HEK293 (cell line): ENCODE measurements around the gene NFIC.

ENCODE experiments used
- CTCF ChIA-PET: fragments of 350-600 bp; formaldehyde crosslinking; extraction: SDS; loops from one replicate; lab custom pipeline; 2021; ENCODE audit warnings: antibody characterized with exemption; lab: Yijun Ruan, JAX
- POLR2A ChIA-PET: fragments of 300-600 bp; formaldehyde crosslinking; extraction: SDS; loops from one replicate; lab custom pipeline; 2020; ENCODE audit warnings: antibody characterized with exemption, inconsistent platforms; lab: Yijun Ruan, JAX
- H3K27ac ChIP-seq: fragments of 200-500 bp; sonication (Bioruptor generic); 2 replicates; pipeline ENCODE4 v1.5.1; 2014; ENCODE audit warnings: low read depth, low read length, control low read depth, inconsistent platforms; ENCODE audit errors: extremely low read depth
- H3K36me3 ChIP-seq, 2 experiments: fragments of 200-500 bp in 1 of 2; sonication (Bioruptor generic) in 1 of 2; 1 replicate in 1 of 2; 2 replicates in 1 of 2; pipeline ENCODE4 v1.5.1; 2014 to 2017; ENCODE audit warnings: inconsistent platforms in 2 of 2, low read length in 2 of 2; ENCODE audit not compliant: control insufficient read depth in 2 of 2, insufficient read depth in 1 of 2
- H3K4me1 ChIP-seq: fragments of 200-500 bp; sonication (Bioruptor generic); 2 replicates; pipeline ENCODE4 v1.5.1; 2014; ENCODE audit warnings: mild to moderate bottlenecking, low read length, inconsistent platforms; ENCODE audit not compliant: control insufficient read depth, insufficient read depth
- H3K4me3 ChIP-seq: 2 replicates; pipeline ENCODE4 v1.5.1; 2011; ENCODE audit warnings: low read depth, mild to moderate bottlenecking, control low read depth, low read length, moderate library complexity
- H3K9me3 ChIP-seq: fragments of 200-500 bp; sonication (Bioruptor generic); 2 replicates; pipeline ENCODE4 v1.5.1; 2014; ENCODE audit warnings: low read depth, low read length, inconsistent platforms; ENCODE audit not compliant: control insufficient read depth, insufficient read depth
- IKZF3 ChIP-seq: fragments of 450-650 bp; IDR thresholded peaks from 2 replicates; pipeline ENCODE4 v1.5.0; 2018; ENCODE audit warnings: missing biosample characterization, mild to moderate bottlenecking, missing genetic modification characterization, moderate library complexity
- KLF8 ChIP-seq: fragments of 450-650 bp; formaldehyde crosslinking; IDR thresholded peaks from 2 replicates; pipeline ENCODE4 v1.5.1; 2016; ENCODE audit warnings: missing biosample characterization, missing genetic modification characterization
- ZIC2 ChIP-seq: fragments of 450-650 bp; formaldehyde crosslinking; IDR thresholded peaks from 2 replicates; pipeline ENCODE4 v1.5.1; 2016; ENCODE audit warnings: missing biosample characterization, missing genetic modification characterization
- ZNF350 ChIP-seq: fragments of 450-650 bp; formaldehyde crosslinking; IDR thresholded peaks from 2 replicates; pipeline ENCODE4 v1.5.0; 2017; ENCODE audit warnings: missing biosample characterization, mild to moderate bottlenecking, missing genetic modification characterization
- ZNF610 ChIP-seq: fragments of 450-650 bp; formaldehyde crosslinking; IDR thresholded peaks from 2 replicates; pipeline ENCODE4 v1.5.1; 2016; ENCODE audit warnings: missing biosample characterization, missing genetic modification characterization, borderline replicate concordance
- ZNF654 ChIP-seq: fragments of 450-650 bp; formaldehyde crosslinking; IDR thresholded peaks from 2 replicates; pipeline ENCODE4 v1.5.1; 2016; ENCODE audit warnings: low read depth, missing biosample characterization, missing genetic modification characterization
- ZNF747 ChIP-seq: fragments of 450-650 bp; formaldehyde crosslinking; IDR thresholded peaks from 2 replicates; pipeline ENCODE4 v1.5.1; 2016; ENCODE audit warnings: missing biosample characterization, missing genetic modification characterization
- TF ChIP-seq, protein P1 (sequence below): fragments of 450-650 bp; IDR thresholded peaks from 2 replicates; pipeline ENCODE4 v1.5.1; 2018; ENCODE audit warnings: missing biosample characterization, missing genetic modification characterization
- TF ChIP-seq, protein P2 (sequence below): fragments of 450-650 bp; formaldehyde crosslinking; IDR thresholded peaks from 2 replicates; pipeline ENCODE4 v1.5.1; 2016; ENCODE audit warnings: missing biosample characterization, missing genetic modification characterization
- TF ChIP-seq, protein P3 (sequence below): fragments of 450-650 bp; formaldehyde crosslinking; IDR thresholded peaks from 2 replicates; pipeline ENCODE4 v1.5.1; 2016; ENCODE audit warnings: missing biosample characterization, missing genetic modification characterization
- TF ChIP-seq, protein P4 (sequence below): fragments of 450-650 bp; formaldehyde crosslinking; IDR thresholded peaks from 2 replicates; pipeline ENCODE4 v1.5.1; 2016; ENCODE audit warnings: missing biosample characterization, missing genetic modification characterization
- TF ChIP-seq, protein P5 (sequence below): fragments of 450-650 bp; formaldehyde crosslinking; IDR thresholded peaks from 2 replicates; pipeline ENCODE4 v1.5.1; 2016; ENCODE audit warnings: missing biosample characterization, missing genetic modification characterization

The NFIC gene

DNA sequence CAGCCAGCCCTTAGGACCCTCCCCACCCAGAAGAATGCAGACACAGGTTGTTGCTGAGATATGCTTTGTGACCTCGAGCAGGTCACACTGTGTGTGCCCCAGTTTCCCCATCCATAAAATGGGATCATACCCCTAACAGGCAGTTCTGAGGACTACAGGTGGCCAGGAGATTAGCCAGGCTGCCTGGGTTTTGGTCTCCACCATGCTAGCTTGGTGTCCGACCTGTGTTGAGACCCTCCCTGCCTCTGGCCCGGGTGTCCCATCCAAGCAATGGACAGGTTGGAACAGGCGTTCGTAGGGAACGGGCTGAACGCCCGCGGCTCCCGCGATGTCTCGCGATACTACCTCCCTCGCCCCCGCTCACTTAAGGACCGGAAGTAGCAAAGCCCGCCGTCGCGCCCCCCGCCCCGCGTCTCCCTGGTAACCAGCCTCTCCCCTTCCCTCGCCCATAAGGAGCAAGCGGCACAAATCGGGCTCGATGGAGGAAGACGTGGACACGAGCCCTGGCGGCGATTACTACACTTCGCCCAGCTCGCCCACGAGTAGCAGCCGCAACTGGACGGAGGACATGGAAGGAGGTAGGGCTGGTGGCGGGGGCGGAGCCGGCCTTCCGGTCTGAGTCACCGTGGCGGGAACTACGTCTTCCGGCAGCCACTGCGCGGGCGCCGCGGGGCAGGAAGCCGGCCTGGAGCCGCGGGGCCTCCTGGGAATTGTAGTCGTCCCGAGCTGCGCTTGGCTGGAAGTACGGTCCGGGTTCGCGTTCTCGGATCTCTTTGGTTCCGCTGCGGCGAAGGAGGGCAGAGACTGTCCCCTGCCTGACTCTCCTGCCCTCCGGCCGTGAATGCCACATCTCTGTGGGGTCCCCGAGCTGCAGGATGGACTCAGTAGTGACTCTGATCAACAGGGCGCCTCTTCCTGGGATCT lies 68.5 kb downstream of the NFIC start (continued):
- TF ChIP-seq, protein P1, sequence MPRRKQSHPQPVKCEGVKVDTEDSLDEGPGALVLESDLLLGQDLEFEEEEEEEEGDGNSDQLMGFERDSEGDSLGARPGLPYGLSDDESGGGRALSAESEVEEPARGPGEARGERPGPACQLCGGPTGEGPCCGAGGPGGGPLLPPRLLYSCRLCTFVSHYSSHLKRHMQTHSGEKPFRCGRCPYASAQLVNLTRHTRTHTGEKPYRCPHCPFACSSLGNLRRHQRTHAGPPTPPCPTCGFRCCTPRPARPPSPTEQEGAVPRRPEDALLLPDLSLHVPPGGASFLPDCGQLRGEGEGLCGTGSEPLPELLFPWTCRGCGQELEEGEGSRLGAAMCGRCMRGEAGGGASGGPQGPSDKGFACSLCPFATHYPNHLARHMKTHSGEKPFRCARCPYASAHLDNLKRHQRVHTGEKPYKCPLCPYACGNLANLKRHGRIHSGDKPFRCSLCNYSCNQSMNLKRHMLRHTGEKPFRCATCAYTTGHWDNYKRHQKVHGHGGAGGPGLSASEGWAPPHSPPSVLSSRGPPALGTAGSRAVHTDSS (tag by site-specific recombination) = no peak
- TF ChIP-seq, protein P2, sequence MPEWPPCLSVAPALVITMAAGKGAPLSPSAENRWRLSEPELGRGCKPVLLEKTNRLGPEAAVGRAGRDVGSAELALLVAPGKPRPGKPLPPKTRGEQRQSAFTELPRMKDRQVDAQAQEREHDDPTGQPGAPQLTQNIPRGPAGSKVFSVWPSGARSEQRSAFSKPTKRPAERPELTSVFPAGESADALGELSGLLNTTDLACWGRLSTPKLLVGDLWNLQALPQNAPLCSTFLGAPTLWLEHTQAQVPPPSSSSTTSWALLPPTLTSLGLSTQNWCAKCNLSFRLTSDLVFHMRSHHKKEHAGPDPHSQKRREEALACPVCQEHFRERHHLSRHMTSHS (tag by site-specific recombination) = no peak
- no peak for TF ChIP-seq ZNF350

- no peak overlapping the region for H3K27ac ChIP-seq
- POLR2A ChIA-PET = no interaction called here
- TF ChIP-seq, protein P3, sequence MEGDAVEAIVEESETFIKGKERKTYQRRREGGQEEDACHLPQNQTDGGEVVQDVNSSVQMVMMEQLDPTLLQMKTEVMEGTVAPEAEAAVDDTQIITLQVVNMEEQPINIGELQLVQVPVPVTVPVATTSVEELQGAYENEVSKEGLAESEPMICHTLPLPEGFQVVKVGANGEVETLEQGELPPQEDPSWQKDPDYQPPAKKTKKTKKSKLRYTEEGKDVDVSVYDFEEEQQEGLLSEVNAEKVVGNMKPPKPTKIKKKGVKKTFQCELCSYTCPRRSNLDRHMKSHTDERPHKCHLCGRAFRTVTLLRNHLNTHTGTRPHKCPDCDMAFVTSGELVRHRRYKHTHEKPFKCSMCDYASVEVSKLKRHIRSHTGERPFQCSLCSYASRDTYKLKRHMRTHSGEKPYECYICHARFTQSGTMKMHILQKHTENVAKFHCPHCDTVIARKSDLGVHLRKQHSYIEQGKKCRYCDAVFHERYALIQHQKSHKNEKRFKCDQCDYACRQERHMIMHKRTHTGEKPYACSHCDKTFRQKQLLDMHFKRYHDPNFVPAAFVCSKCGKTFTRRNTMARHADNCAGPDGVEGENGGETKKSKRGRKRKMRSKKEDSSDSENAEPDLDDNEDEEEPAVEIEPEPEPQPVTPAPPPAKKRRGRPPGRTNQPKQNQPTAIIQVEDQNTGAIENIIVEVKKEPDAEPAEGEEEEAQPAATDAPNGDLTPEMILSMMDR (tag by site-specific recombination) = no peak
- peak; percentile 25 for TF ChIP-seq ZNF654 (tag by site-specific recombination)
- TF ChIP-seq KLF8 (tag by site-specific recombination) = 0 out of 2 replicates have a peak, but pooled peaks have one; percentile 22
- TF ChIP-seq, protein P4, sequence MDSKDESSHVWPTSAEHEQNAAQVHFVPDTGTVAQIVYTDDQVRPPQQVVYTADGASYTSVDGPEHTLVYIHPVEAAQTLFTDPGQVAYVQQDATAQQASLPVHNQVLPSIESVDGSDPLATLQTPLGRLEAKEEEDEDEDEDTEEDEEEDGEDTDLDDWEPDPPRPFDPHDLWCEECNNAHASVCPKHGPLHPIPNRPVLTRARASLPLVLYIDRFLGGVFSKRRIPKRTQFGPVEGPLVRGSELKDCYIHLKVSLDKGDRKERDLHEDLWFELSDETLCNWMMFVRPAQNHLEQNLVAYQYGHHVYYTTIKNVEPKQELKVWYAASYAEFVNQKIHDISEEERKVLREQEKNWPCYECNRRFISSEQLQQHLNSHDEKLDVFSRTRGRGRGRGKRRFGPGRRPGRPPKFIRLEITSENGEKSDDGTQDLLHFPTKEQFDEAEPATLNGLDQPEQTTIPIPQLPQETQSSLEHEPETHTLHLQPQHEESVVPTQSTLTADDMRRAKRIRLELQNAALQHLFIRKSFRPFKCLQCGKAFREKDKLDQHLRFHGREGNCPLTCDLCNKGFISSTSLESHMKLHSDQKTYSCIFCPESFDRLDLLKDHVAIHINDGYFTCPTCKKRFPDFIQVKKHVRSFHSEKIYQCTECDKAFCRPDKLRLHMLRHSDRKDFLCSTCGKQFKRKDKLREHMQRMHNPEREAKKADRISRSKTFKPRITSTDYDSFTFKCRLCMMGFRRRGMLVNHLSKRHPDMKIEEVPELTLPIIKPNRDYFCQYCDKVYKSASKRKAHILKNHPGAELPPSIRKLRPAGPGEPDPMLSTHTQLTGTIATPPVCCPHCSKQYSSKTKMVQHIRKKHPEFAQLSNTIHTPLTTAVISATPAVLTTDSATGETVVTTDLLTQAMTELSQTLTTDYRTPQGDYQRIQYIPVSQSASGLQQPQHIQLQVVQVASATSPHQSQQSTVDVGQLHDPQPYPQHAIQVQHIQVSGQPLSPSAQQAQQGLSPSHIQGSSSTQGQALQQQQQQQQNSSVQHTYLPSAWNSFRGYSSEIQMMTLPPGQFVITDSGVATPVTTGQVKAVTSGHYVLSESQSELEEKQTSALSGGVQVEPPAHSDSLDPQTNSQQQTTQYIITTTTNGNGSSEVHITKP (tag by site-specific recombination) = 0 out of 2 replicates have a peak, but pooled peaks have one; percentile 18
- 0 out of 2 replicates have a peak, but pooled peaks have one; percentile 18 for TF ChIP-seq ZIC2 (tag by site-specific recombination)
- TF ChIP-seq, protein P5, sequence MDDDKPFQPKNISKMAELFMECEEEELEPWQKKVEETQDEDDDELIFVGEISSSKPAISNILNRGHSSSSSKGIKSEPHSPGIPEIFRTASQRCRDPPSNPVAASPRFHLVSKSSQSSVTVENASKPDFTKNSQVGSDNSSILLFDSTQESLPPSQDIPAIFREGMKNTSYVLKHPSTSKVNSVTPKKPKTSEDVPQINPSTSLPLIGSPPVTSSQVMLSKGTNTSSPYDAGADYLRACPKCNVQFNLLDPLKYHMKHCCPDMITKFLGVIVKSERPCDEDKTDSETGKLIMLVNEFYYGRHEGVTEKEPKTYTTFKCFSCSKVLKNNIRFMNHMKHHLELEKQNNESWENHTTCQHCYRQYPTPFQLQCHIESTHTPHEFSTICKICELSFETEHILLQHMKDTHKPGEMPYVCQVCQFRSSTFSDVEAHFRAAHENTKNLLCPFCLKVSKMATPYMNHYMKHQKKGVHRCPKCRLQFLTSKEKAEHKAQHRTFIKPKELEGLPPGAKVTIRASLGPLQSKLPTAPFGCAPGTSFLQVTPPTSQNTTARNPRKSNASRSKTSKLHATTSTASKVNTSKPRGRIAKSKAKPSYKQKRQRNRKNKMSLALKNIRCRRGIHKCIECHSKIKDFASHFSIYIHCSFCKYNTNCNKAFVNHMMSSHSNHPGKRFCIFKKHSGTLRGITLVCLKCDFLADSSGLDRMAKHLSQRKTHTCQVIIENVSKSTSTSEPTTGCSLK = no peak
- no peak for TF ChIP-seq ZNF747 (tag by site-specific recombination)
- TF ChIP-seq IKZF3 (tag by site-specific recombination) = 0 out of 2 replicates have a peak, but pooled peaks have one; percentile 13
- TF ChIP-seq ZNF610 = no peak
- TF ChIP-seq, all 188 proteins: peak for 5
- peaks cover 4 to 17% of the 10 kb centered on the region in 2 experiments; a peak in 2 of 3 replicates for H3K36me3 ChIP-seq
- H3K4me3 ChIP-seq = no peak overlapping the region
- H3K4me1 ChIP-seq = no peaks in the 10 kb centered on the region
- H3K9me3 ChIP-seq = no peaks in the 10 kb centered on the region
- CTCF ChIA-PET = interaction anchor here (0.7 to 1.4 kb wide), 3 partner anchors 19 to 94 kb away, joined by 3 read pairs; no protein-coding TSS in a partner anchor
These were observed 73.7 kb downstream of the NFIC start for GRCh38 chr19:3440082-3440481.
